NCI-H1092 (cell line): ENCODE results near the gene SUB1.
"Not testable (repeated sequence)": the region's sequence is repeated elsewhere in the genome, so short reads cannot be mapped to it uniquely, and the experiment has no call there.

ENCODE experiments used
- DNase-seq: peaks from one replicate; lab custom pipeline; 2025; lab: John Stamatoyannopoulos, UW

The SUB1 gene

DNA sequence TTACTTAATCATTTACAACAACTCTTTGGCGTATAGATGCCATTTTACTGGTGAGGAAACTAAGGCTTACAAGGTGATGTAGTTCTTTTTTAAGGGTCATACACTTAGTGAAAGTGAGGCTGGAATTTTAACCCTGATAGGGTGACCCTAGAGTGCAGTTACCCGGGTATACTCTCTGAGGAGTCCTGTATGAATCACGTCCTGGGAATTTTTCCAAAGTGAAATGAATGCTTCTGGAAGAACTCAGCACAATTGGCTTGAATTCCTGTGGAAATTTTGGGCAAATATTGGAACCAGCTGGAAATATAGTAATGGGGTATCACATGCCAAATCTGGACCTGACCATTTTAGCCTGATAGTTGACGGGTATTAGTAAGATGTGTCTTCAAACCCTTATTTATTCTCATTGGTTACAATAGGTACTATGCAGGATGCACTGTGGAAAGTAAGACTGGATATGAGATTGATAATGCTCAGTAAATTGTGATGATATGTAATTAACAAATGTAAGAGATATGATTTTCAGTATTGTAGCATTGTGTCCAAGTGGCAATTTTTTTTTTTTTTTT, 14.8 kb downstream of the SUB1 start:
- DNase-seq: no peak

DNA sequence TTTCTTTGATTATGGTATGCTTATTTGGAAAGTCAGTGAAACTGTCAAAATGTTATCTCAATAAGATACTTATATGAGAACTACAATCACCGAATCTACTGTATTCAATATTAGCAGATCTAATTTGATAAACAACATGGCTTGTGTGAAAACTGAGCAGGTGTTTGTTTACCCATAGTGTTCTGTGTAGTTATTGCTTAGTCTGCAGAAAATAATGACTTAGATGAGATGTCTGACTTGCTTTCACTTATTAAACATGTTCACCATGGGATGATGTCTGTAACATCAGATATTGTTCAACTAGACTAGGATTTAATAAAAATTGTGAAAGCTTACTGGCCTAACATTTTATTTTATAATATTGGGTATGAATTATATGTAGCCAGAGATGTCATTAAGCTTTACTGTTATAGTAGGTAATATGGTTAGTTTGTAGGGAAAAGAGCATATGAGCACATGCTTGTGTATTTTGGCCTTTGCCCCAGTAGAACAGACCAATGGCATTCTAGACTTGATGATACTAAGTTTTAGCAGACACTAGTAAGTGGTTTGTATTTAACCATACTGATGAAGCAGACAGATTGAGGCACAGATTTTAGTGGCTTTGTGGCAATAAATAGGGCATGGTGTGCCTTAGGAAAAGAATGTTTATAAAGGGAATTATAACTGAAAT, 16.4 kb downstream of the SUB1 start:
- DNase-seq: no peak

DNA sequence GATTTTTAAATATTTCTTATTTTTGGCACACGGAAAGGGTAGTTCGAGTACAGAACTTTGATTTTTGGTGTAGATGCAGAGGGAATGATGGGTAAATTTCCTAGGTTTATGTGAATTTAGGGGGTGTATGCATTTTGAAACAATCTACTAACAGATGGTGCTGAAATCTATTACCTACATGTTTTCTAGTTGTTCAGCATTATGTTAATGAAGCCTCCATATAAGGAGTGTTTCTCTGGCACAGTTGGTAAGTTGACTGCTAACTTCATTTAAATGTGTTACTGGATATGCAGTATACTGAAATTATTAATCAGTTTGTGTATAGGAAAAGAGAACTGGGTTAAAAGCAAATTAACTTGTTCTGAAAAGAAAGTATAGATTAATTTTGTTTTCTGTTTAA, 17.5 kb downstream of the SUB1 start:
- DNase-seq: no peak

DNA sequence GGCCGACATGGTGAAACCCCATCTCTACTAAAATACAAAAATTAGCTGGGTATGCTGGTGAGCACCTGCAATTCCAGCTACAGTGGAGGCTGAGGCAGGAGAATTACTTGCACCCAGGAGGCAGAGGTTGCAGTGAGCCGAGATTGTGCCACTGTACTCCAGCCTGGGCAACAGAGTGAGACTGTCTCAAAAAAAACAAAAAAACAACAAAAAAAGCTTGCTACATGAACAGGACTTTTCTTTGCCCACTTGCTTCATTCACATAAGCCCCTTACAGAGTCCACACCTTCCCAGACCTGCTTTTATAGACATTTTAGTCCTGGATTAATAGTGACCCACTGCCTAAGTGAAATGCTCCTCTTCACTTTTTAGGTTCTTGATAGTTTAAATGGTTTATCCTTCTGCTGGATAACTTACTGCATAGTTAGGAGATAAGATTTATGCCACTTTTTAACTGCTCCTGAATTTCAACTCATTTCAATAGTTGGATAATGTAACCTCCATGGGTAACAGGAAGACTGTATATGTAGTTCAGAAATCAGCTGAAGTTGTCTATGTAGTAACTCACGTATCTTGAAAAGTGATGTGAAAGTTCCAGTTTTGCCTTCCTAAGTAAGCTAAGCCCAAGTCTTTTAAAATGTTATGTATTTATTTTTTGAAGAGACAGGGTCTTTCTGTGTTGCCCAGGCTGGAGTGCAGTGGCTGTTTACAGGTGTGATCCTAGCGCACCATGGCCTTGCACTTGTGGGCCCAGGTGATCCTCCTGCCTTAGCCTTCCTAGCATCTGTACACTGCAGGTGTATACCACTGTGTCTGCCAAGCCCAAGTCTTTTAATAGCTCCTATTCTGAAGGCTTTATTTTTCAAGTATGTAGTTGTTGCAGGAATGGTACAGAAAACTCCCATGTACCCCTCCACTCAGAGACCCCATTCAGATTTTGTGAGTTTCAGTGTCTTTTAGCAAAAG, 19.7 kb downstream of the SUB1 start:
- no peak for DNase-seq

DNA sequence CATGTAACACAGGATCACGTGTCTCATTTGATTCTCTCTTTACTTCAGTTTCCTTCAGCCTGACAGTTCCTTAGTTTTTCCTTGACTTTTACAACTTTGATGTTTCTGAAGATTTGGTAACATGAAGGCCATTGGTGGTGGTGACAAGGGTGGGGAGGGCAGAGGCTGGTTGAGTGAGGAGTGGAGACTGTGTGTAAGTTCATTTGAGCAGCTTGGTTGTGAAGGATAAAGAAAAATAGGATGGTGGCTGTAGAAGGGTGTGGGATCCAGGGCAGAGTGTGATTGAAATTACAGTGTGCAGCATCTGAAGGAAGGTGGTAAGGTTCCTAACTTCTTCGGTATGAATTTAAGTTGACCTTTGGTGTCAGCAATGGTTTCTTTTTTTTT, 20.4 kb downstream of the SUB1 start:
- DNase-seq: no peak

DNA sequence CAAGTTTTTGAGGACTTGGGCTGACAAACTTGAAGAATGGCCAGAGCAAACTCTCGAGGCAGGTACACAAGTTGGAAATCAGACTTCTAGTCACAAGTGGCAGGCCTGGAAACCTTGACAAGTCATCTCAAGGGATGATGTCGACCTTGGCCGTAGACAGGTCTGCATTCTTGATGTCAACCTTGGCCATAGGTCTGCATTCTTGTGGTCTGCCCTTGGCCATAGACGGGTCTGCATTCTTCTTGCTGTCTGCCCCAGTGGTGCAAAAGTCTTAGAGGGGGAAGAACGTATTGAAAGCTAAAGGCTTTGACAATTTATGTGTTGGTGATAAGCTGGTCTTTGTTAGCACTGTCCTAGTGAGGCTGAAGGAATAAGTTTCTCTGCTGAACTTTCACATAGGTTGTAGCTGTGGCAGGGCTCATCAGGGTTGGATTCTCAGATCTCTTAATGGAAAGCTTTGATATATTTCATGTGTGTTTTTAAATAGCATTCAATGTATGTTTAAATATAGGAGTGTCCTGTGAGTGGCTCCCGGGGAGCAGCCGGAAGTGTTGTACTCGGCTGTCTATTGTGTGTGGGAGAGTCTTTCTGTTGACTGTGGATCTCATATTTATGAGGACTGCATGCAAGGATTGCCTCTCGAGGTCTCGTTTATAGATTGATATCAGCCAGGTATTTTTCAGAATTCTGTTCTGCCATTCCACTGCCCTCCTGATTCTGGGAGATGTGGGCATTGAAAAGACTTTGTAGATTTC, 27.0 kb downstream of the SUB1 start:
- peak; percentile 28 for DNase-seq

DNA sequence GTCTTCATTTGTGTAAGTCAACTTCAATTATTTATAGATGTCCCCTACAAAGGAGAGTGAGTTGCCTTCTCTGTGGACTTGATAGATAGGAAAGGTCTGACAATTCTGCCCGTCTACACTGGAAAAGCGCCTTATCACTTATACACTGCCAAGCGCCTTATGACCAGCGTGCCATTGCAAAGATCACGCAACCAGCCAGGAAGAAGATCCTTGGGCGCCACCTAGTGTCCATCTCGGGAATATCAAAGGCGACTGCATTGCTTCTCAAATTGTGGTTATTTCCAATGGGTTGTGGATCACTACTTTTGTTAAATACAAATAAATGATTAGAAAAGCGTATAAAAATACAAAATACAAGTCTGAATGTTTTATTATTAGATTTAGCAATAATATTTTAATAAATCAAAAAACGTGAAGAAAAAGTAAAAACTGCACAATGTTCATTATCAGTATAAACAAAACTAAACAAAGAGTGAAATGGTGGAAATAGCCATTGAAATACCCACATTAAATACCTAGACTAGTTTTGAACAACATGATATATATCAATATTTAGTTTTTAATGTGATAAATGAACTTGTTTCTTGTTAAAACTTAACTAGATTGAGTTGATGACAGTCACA, 27.8 kb downstream of the SUB1 start:
- DNase-seq: peak; percentile 51

DNA sequence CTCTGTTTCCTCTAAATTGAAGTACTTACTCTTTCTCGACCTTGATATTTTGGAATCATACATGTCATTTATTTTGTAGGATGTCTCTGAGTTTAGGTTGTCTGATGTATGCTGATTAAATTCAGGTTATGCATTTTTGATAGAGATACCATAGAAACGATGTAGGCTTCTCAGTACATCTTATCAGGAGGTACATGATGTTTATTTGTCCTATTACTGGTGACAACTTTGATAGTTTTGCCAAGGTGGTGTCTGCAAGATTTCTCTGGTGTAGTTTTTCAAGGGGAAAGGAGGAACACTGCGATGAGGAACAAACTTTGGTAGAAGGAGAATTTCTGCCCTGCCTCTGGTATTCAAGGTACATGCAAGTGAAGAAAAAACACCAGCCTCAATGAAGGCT, 29.9 kb downstream of the SUB1 start:
- no peak for DNase-seq

DNA sequence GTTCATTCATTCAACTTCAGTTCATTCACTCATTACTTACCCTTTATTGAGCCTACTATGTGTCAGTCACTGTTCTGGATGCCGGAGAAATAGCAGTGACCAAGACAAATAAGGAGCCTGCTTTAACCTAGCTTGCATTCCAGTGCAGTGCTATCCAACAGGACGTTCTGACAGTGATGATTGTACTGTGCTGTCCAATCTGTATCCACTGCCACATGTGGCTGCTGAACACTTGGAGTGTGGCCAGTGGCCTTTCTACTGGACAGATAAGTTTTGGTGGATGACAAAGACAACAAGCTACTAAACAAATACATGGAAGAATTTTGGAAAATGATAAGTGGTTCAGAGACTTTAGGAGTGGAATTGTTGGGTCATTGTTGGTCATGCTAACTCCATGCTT, 33.6 kb downstream of the SUB1 start:
- no peak for DNase-seq

DNA sequence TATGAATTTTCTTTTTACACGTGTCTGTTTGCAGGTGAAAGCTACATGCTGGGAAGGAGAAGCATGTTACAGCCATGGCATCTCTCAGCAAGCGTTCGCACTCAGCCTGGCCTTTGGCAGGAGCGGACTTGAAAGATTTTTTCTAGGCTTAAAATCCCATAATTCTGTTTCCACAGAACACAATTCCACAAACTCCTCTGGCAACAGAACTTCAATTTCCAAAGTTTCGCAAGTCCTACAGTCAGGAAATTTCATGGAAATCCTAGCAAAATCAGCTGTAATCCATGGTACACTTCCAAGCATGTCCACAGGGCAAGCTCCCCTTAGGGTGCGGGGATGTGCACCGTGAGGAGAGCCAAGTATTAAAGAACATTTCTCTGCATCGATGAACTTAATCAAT, 35.9 kb downstream of the SUB1 start:
- DNase-seq: no peak

DNA sequence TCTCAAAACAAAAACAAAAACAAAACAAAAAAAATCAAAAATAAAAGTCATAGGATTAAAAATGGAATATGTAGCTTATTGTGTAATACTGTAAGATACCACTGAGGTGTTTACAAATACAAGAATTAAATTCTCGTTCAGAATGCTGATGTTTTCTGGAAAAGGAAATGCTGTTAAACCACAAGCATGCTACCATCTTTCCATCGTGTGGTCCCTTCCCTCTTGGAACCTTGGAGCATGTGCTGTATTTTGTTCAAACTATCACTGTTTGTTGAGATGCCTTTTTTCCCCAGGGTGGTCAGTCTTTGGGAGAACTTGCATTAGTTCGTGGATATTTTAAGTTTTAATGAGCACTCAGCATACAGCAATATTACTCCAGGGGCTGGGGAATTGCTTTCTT, 39.7 kb downstream of the SUB1 start:
- DNase-seq: no peak

DNA sequence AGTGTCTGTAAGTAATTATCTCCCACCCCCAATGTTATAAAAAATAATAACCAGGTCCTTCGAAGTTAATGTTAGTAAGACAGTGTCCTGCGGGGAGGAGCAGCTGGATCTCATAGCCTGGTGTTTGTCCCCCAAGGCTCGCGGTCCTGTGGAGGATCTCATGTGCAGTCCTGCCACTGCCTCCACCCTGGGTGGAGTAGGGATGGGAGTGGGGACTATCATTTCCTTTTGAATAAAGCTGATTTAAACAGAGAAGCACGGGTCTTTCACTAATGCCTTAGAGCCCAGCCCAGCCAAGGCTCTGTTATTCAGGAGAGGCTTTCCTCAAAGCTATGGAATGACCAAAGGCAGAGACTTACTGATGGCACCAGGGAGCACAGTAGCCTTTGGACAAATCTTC, 40.2 kb downstream of the SUB1 start:
- DNase-seq: no peak

DNA sequence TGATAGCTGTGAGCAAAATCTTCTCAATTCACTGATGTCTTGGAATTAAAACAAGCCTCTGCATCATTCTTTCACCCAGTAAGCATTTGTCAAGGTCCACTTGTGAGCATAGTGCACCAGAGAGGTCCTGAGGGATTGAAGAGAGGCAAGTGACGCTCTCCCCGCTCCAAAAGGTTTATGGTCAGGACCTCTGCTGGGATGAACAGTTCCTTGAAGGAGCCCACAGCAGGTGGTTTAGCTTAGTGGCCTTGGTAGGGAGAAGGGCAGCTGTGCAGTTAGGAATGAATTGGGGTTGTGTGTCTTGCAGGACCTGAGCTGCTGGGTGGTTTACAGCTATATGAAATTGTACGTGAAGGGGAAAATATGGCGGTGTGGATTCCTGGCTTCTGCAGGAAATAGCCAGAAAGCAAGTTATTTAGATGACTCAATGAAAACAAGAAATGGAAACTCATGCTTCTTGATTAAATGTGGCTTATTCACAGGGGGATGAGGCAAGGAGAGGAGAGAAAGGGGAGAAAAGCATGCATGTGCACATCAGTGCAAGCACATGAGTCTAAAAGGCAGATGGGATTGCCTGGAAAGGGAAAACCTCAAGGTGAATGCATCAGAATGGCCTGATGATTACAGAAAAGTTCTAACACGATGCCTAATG, 42.0 kb downstream of the SUB1 start:
- DNase-seq: no peak

DNA sequence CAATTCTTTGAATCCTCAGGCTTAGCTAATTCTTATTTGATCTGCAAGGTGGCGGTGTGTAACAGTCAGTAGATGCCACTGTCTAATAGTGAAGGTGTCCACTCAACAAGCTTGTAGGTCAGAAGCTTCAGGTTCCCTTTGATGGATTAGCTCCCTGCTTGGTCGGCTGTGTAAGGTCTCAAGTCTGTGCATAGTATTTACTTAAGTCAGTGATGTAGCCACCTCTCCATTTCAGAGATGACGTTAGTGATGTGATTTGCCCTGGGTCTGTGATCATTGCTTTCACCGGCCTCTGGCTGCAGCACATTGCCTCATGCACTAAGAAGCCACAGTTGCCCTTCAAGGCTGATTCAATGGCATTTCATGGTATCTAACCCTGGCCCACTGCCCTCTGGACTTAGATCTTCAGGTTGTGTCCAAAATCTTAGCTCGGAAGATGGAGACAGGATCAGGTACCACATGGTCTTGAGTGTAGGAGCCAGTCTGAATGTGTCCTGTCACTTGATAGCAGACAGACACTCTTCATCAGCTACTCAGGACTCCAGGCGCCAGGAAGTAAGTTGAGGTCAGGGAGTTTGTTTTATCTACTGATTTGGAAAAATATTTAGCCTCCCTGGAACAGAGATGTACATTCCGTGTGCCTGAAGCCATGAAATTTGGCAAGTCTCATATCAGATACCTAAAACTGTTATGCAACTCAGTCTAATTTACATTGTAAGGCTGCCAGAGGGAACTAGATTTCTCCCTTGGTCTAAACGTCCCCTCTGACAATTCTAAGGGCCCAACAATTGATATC, 42.9 kb downstream of the SUB1 start:
- no peak for DNase-seq

DNA sequence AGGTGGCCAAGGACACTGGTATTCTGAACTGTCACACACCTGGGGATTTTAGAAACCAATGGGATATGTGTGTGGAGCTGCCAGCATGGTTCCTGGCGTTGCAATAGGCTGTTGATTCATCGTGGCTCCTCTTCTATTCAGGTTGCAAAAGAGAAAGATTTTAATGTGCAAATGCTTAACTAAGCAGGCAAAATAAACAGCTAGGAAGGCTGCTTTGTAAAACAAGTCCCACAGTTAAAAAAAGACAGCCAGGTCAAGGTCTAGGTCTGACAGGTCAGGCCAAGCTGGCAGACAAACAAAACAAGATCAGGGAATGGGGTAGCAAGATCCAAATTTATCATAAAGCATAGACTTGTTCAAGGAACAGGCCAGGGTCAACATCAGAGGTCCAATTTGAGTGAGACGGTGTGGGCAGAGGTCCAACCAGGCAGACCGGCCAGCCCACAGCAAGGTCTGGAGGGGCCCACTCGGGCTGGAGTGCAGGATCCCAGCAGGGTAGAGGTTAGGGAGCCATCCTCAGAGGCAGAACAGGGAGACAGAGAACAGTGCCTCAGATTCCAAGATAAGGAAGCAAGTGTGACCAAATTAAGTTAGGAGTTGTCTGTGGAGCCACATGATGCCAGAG, 45.6 kb downstream of the SUB1 start:
- no peak for DNase-seq

DNA sequence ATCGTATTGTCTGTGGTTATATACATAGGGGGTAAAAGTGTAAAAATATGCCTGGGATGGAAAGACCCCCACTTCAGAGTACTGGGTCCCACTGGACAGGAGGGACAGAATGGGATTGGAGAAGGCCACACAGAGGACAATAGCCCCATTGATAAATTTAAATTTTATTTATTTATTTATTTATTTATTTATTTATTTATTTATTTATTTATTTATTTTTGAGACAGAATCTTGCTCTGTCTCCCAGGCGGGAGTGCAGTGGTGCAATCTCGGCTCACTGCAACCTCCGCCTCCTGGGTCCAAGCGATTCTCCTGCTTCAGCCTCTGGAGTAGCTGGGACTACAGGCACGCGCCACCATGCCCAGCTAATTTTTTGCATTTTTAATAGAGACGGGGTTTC, 47.7 kb downstream of the SUB1 start:
- DNase-seq: not testable (repeated sequence)

DNA sequence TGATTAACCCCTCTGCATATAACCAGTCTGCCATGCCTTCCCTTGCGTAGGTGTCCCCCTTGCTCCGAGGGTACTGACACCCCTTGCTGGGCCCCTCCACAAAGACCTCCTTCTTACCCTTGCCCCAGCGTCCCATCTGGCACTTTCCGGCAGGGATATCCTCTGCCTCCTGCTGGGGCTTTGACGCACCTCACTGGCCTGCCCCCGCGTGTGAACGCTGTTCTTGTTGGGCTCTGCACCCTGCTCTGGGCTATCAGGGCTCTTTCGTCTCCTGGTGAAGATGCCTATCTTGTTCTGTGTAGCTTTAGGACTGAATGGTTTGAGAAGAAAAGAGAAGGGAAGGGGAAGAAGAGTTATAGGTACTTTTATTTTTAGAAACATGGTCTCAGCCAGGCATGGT, 53.0 kb downstream of the SUB1 start:
- DNase-seq: no peak

DNA sequence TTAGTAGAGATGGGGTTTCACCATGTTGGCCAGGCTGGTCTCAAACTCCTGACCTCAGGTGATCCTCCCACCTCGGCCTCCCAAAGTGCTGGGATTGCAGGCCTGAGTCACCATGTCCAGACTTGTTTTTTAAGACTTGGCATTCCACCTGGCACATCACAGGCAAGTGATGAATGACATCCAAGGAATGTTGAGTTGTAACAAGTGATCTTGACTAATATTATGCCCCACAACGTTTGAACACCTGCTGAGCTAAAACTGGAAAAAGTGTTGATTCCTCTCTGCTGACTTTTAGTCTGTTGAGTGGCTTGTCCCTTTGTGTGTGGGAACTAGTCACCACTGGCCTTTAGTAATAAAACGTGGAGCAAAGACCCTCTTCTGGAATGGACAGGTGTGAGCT, 54.6 kb downstream of the SUB1 start:
- no peak for DNase-seq

DNA sequence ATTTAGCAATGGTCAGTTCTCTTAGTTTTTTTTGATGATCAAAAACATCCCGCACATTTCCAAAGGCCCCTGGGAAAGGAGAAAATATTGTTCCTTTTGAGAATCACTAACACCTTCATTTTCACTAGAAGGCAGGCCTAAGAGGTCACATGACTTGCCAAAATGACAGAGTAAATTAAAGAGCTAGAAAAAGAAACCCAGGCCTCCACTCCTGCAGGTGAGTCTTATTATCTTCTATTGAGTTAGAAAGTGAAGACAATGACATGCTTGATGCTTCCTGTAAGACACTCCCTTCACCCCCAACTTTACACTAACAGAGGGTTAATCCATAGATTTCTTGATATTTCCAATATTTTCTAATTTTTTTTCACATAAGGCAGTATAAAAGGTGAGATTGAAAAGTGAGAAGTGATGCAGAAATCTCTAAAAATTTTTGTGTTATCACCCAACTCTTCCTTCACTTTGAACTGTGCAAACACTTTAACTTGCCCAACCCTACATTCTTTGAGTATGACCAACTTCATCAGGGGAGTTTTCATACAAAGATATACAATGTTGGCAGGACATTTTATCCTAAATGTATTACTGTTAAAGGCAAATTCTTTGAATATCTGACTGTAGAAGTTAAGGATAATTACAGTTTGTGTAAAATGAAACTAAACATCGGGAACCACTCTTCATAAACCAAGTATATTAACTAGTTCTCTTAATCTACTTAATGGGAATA, 57.1 kb downstream of the SUB1 start:
- no peak for DNase-seq
